ENCODE data around the gene ZNF69.
"Not testable (repeated sequence)": the region's sequence is repeated elsewhere in the genome, so short reads cannot be mapped to it uniquely, and the experiment has no call there.

Gene ZNF69

DNA sequence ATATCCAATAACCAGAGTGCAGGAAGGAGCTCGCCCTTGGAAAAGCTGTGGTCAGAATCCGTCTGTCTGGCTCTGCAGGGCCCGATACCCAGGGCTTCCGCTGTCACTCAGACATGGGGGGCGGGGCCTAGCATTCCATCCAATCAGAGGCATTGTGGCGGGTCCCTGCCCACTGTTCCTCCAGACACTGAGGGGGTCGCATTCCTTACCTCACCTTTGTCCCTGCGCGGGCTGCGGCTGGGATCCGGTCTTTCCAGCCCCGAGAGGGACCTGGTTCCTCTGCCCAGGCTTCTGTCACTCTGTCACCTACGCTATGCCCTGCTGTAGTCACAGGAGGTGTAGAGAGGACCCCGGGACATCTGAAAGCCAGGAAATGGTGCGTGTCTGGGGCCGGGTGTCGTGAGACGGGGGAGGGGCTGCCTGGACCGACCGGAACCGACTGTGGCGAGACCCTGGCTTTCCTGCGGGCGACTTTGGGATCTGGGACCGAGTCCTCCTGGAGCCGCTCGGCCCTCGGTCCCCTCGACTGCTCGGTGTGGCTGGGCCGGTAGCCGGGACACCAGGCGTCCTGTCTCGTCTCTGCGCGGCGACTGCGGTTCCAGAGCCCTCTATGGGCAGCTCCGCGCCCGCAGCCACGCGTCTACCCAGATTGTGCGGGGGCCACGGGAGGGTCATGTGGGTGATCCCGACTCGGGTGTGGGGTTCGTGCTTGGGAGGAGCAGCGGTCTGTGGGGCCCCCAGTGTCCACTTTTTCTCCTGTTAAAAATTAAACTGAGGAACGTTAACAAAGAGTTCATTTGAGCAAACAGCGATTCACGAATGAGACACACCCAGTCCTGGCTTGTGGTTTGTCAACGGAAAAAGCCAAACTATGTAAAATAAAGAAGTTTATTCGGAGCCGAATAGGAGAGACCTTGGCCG is at the start of gene ZNF69:
Gene ZNF69 (plus strand): TSS at position 172 of the 921 bp plus-strand sequence. CDS start 142 bp downstream, at position 314.
- peak; percentile 87 for DNase-seq

DNA sequence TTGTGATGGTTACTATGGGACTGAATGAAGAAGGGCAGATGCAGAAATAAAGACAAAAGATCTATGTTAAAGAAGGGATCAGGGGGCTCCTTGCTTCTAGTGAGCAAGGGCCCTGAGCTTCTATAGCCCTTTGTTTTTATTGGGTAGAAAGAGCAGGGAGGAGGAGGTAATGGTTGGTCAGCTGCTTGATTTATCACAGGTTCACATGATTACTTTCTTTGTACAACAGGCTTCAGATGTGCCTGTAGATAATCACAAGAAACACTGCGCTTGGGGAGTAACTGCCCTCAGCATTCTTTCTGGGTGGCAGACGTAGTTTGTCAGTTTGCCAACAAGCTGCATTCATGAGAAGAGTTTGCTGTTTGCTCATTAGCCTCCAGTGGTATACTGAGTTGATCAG is 43.9 kb upstream of the ZNF69 start:
- DNase-seq, result no peak

DNA sequence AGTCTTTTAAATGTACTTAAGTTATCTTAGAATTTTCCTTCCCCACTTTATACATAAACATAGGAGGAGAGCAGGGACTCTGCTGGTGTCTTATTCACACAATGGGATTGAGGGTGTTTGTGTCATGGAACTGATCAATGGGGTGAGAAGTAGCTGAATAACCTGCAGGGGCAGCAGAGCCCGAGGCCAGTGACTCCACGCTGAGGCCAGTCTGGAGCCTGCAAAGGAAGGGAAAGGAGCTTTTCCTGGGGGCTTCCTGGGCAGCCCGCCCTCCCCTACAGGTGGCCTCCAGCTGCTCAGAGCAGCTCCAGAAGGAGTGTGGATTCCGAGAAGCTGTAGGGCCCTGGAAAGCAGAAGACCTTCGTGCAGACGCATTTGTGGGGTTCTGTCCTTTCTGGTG is 40.0 kb upstream of the ZNF69 start:
- DNase-seq, result not testable (repeated sequence)

GRCh38 chr19:11848200-11848593 is 39.4 kb upstream of the ZNF69 start:
- no peak for DNase-seq

GRCh38 chr19:11848594-11849469 is 38.8 kb upstream of the ZNF69 start, which contains the start of gene ZNF439:
ZNF439 (plus strand) TSS chr19:11848726; CDS start chr19:11848868, 142 bp downstream.
- DNase-seq, result peak; percentile 87

GRCh38 chr19:11850289-11850688 is 37.3 kb upstream of the ZNF69 start:
- DNase-seq, result not testable (repeated sequence)

GRCh38 chr19:11853358-11853757 is 34.2 kb upstream of the ZNF69 start:
- no peak for DNase-seq

GRCh38 chr19:11856596-11857250 is 30.9 kb upstream of the ZNF69 start:
- no peak for DNase-seq

- no peak for DNase-seq
Observed at GRCh38 chr19:11860721-11861120, 26.9 kb upstream of the ZNF69 start.

DNA sequence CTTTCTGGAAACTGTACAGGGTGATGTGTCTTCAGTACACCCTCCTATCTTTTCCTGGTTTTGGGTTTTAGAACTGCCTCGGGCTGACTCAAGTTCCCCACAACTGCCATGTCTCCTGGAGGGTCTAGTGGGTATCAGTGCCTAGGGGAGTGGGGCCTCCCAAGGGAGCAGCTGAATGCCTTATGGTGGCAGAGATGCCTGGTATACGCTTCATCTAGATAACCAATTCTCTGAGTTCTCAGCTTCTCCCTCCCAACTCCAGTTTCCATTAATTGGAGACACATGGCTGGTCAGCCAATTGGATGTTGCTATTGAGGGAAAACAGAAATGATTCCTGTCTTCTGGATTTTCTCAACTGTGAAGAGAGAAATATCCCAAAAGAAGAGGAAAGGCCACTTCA is 26.3 kb upstream of the ZNF69 start:
- no peak for DNase-seq

DNA sequence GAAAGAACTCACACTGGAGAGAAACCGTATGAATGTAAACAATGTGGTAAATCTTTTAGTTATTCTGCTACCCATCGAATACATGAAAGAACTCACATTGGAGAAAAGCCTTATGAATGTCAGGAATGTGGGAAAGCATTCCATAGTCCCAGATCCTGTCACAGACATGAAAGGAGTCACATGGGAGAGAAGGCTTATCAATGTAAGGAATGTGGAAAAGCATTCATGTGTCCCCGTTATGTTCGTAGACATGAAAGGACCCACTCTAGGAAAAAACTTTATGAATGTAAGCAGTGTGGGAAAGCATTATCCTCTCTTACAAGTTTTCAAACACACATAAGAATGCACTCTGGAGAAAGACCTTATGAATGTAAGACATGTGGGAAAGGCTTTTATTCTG is 19.8 kb upstream of the ZNF69 start:
- peak; percentile 4 for DNase-seq

DNA sequence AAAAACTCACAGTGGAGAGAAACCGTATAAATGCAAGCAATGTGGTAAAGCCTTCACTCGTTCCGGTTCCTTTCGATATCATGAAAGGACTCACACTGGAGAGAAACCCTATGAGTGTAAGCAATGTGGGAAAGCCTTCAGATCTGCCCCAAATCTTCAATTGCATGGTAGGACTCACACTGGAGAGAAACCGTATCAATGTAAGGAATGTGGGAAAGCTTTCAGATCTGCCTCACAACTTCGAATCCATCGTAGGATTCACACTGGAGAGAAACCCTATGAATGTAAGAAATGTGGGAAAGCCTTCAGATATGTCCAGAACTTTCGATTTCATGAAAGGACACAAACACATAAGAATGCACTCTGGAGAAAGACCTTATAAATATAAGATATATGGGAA is 19.4 kb upstream of the ZNF69 start:
- DNase-seq, result no peak

DNA sequence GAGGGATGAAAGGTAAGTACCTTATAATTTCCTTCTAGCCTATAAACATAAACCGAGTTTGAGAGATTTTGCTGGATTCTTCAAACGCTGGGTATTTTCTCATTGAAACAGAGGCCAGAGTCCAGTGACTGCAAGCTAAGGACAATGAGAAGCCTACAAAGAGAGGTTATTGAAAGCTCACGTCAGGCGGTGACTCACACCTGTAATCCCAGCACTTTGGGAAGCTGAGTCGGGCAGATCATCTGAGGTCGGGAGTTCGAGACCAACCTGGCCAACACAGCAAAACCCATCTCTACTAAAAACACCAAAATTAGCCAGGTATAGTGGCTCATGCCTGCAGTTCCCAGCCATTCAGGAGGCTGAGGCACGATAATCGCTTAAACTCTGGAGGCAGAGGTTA is 15.0 kb upstream of the ZNF69 start:
- DNase-seq, result no peak

GRCh38 chr19:11873762-11874161 is 13.8 kb upstream of the ZNF69 start:
- no peak for DNase-seq

DNA sequence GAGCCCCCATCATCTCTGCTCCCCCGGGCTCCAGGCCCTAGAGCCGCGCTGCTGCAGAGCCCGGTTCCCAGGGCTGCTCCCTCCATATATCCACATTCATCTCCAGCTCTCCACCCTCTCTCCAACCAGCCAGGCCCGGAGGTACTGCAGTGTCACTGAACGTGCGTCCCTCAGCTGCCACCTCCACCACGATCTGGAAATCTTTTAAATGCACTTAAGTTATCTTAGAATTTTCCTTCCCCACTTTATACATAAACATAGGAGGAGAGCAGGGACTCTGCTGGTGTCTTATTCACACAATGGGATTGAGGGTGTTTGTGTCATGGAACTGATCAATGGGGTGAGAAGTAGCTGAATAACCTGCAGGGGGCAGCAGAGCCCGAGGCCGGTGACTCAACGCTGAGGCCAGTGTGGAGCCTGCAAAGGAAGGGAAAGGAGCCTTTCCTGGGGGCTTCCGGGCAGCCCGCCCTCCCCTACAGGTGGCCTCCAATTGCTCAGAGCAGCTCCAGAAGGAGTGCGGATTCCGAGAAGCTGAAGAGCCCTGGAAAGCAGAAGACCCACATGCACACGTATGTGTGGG is 7.8 kb upstream of the ZNF69 start:
- DNase-seq, result peak; percentile 18

DNA sequence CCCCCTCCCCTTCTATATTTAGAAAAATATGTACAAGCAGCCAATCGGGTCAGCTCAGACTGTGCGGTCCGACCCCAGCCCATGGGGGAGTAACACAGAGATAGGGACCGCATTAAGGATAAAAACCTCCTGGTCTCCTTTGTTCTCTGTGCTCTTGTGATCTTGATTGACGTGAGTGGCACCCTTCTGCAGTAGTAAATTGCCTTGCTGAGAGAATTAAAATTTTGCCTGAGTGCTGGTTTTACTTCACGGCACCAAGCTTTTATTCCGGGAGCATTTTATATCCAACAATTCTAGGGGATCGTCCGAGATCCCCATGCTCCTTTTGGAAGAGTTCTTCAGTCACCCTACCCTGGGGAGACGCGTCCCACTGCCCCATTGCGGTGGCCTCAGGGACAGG is 7.0 kb upstream of the ZNF69 start:
- DNase-seq, result no peak

GRCh38 chr19:11881151-11881800 is 6.3 kb upstream of the ZNF69 start:
- peak; percentile 59 for DNase-seq

DNA sequence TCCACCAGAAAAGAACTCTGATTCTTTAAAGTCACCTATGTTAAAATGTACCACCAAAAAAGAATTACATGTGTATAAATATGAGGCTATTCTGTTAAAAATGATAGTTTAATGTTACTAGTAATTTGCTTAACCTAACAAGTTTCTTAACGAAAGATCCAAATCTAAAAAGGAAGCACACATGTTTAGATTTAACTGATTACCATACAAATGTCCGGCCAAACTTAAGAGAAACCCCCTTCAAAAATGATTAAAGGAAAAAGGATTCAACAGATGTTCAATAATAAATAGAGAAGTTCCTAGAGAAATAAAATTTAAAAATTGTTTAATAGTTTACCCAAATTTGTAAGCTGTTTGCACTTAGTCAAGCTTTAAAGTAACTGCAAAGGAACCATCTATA is 5.0 kb upstream of the ZNF69 start:
- DNase-seq, result no peak

- DNase-seq, result no peak
Observed at GRCh38 chr19:11887234-11887610, 360 bp upstream of the ZNF69 start.

- DNase-seq, result not testable (repeated sequence)
Observed at GRCh38 chr19:11889901-11890300, 2.3 kb downstream of the ZNF69 start.

GRCh38 chr19:11890634-11891033 is 3.1 kb downstream of the ZNF69 start:
- DNase-seq, result no peak

GRCh38 chr19:11894851-11895250 is 7.3 kb downstream of the ZNF69 start:
- no peak for DNase-seq

Measured in EL (cell line).